Caco-2 (cell line): ENCODE results near the gene ASH1L. TPM values are rescaled to one million over a fixed set of nuclear protein-coding genes. Genes with fewer than 3 reads are reported as not detected.
"Not testable (repeated sequence)": the region's sequence is repeated elsewhere in the genome, so short reads cannot be mapped to it uniquely, and the experiment has no call there.

Experiments used
- BruUV-seq: library from RNA; stranded (reverse); fragments of 400-500 nt; replicated peaks from 2 replicates; lab custom pipeline; 2021; lab: Mats Ljungman, UMichigan
- CTCF ChIA-PET: fragments of 300-600 bp; sonication (Branson Sonifier 250); formaldehyde crosslinking; loops from one replicate; lab custom pipeline; 2022; ENCODE audit warnings: antibody characterized with exemption; lab: Charles Lee
- POLR2A ChIA-PET: fragments of 300-600 bp; sonication (Branson Sonifier 250); formaldehyde crosslinking; loops from one replicate; lab custom pipeline; 2022; ENCODE audit warnings: antibody characterized with exemption; lab: Charles Lee
- DNase-seq, 2 experiments: peaks; one replicate each; pipeline versions ENCODE4 v3.0.0 to v3.0.0-alpha.2; 2020 to 2022
- H3K27me3 ChIP-seq: replicated peaks from 2 replicates; pipeline ENCODE4 v1.6.0; 2011; ENCODE audit warnings: low read length; ENCODE audit not compliant: control insufficient read depth, insufficient read depth
- H3K36me3 ChIP-seq: 2 replicates; pipeline ENCODE4 v1.5.1; 2011; ENCODE audit warnings: low read length; ENCODE audit not compliant: control insufficient read depth, insufficient read depth
- H3K4me1 ChIP-seq: fragments of 250-450 bp; sonication (Bioruptor Pico); 2 replicates; pipeline ENCODE4 v1.5.1; 2020; ENCODE audit warnings: mild to moderate bottlenecking
- H3K4me3 ChIP-seq: 2 replicates; pipeline ENCODE4 v1.5.1; 2011; ENCODE audit warnings: low read depth, mild to moderate bottlenecking, control low read depth, low read length
- H3K9me3 ChIP-seq: fragments of 250-450 bp; sonication (Bioruptor Pico); 2 replicates; pipeline ENCODE4 v1.5.1; 2020; ENCODE audit warnings: mild to moderate bottlenecking, moderate library complexity
- H3K27ac Mint-ChIP-seq: one replicate; pipeline ENCODE4 v1.8.0; 2022; ENCODE audit warnings: mixed read lengths; ENCODE audit not compliant: unreplicated experiment
- H3K27me3 Mint-ChIP-seq: one replicate; pipeline ENCODE4 v1.8.0; 2022; ENCODE audit warnings: mixed read lengths; ENCODE audit not compliant: insufficient read depth, unreplicated experiment
- H3K36me3 Mint-ChIP-seq: one replicate; pipeline ENCODE4 v1.8.0; 2022; ENCODE audit warnings: mild to moderate bottlenecking, mixed read lengths; ENCODE audit not compliant: insufficient read depth, unreplicated experiment
- H3K4me1 Mint-ChIP-seq: one replicate; pipeline ENCODE4 v1.8.0; 2022; ENCODE audit warnings: low read depth, mixed read lengths; ENCODE audit not compliant: unreplicated experiment
- H3K4me3 Mint-ChIP-seq: one replicate; pipeline ENCODE4 v1.8.0; 2022; ENCODE audit warnings: mild to moderate bottlenecking, moderate library complexity, mixed read lengths; ENCODE audit not compliant: unreplicated experiment
- H3K9me3 Mint-ChIP-seq: one replicate; pipeline ENCODE4 v1.8.0; 2022; ENCODE audit warnings: mixed read lengths; ENCODE audit not compliant: unreplicated experiment
- intact Hi-C: fragments of 100-400 bp; cut with micrococcal nuclease; formaldehyde crosslinking; loops from one replicate; pipeline ENCODE4 v1.10.0; 2022; ENCODE audit not compliant: unreplicated experiment
- total RNA-seq: library from RNA; stranded (reverse); gene quantifications from 2 replicates; pipeline ENCODE4 v1.2.3, GENCODE V29; 2022
- TF ChIP-seq, protein P1 (sequence below), 2 experiments: fragments of 200-600 bp in 1 of 2; IDR thresholded peaks; 1 replicate in 1 of 2; 2 replicates in 1 of 2; pipeline versions ENCODE4 v1.5.1 to v1.8.0; 2011 to 2022; ENCODE audit warnings: antibody characterized with exemption in 1 of 2, control low read depth in 1 of 2, inconsistent platforms in 1 of 2, low read depth in 1 of 2, low read length in 1 of 2, mild to moderate bottlenecking in 1 of 2, moderate library complexity in 1 of 2; ENCODE audit not compliant: insufficient read depth in 1 of 2, severe bottlenecking in 1 of 2, unreplicated experiment in 1 of 2

The ASH1L gene
- total RNA-seq, 1 experiment from 2014 or later, result 39.4 TPM

DNA sequence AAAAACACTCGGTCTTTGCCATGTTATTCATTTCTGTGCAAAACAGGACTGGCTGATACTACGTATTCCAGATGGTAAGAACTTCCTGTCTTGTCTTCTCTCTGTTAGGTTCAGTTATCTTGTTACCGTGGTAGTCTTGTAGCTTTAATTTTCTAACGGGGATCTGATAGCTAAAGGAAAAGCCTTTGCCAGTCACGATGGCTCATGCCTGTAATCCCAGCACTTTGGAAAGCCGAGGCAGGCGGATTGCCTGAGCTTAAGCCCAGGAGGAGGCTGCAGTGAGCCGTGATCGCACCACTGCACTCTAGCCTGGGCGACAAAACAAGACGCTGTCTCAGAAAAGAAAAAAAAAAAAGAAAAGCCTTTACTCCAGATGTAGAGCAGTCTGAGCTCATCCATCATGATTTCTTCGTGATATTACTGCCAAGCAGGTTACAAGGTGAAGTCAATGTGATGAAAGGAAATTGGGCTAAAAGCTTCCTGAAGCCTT lies 36.3 kb upstream of the ASH1L start:
- H3K9me3 Mint-ChIP-seq, result no peaks in the 10 kb centered on the region
- Histone ChIP-seq H3K9me3 (no peaks in the 10 kb centered on the region), H3K36me3 (no peaks in the 10 kb centered on the region), H3K27me3 (no peaks in the 10 kb centered on the region), H3K4me3 (no peak overlapping the region), H3K4me1 (peaks cover 10% of the 10 kb centered on the region; the same call in 1 of the 2 replicates)
- H3K27ac Mint-ChIP-seq, result no peak overlapping the region
- no peaks in the 10 kb centered on the region for H3K36me3 Mint-ChIP-seq
- POLR2A ChIA-PET, result no interaction called here
- intact Hi-C loops, result loop anchor here (10.0 kb wide), 1 partner anchor 274 kb away; the partner anchor contains the start of gene RUSC1
- CTCF ChIA-PET, result interaction anchor here (0.7 kb wide), 1 partner anchor 50 kb away, joined by 3 read pairs; no protein-coding TSS in a partner anchor
- TF ChIP-seq, protein P1, sequence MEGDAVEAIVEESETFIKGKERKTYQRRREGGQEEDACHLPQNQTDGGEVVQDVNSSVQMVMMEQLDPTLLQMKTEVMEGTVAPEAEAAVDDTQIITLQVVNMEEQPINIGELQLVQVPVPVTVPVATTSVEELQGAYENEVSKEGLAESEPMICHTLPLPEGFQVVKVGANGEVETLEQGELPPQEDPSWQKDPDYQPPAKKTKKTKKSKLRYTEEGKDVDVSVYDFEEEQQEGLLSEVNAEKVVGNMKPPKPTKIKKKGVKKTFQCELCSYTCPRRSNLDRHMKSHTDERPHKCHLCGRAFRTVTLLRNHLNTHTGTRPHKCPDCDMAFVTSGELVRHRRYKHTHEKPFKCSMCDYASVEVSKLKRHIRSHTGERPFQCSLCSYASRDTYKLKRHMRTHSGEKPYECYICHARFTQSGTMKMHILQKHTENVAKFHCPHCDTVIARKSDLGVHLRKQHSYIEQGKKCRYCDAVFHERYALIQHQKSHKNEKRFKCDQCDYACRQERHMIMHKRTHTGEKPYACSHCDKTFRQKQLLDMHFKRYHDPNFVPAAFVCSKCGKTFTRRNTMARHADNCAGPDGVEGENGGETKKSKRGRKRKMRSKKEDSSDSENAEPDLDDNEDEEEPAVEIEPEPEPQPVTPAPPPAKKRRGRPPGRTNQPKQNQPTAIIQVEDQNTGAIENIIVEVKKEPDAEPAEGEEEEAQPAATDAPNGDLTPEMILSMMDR (IDR thresholded peaks at IDR 0.05; ENCODE audit: insufficient read depth in 1 of 2, low read depth in 1 of 2, low read length in 1 of 2, severe bottlenecking in 1 of 2, unreplicated experiment in 1 of 2), result no peak
- DNase-seq, result no peak
- no peaks in the 10 kb centered on the region for H3K27me3 Mint-ChIP-seq
- BruUV-seq, result no TSS peak
- H3K4me3 Mint-ChIP-seq, result no peak overlapping the region
- no peaks in the 10 kb centered on the region for H3K4me1 Mint-ChIP-seq

DNA sequence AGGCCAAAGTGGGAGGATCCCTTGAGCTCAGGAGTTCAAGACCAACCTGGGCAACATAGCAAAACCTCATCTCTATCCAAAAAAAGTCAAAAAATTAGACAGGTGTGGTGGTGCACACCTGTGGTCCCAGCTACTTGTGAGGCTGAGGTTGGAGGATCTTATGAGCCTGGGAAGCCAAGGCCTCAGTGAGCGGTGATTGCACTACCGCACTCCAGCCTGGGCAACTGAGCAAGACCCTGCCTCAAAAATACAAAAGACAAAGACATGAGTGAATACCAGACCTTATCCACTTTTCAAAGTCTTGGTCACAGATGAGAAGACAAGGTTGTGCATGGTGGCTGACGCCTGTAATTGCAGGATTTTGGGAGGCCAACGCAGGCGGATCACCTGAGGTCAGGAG lies 34.3 kb upstream of the ASH1L start:
- POLR2A ChIA-PET, result no interaction called here
- no peaks in the 10 kb centered on the region for H3K36me3 ChIP-seq
- Mint-ChIP-seq H3K9me3 (no peaks in the 10 kb centered on the region), H3K4me1 (no peaks in the 10 kb centered on the region), H3K36me3 (no peaks in the 10 kb centered on the region), H3K27ac (no peak overlapping the region), H3K27me3 (no peaks in the 10 kb centered on the region), H3K4me3 (no peak overlapping the region)
- intact Hi-C loops, result loop anchor here (10.0 kb wide), 1 partner anchor 272 kb away; the partner anchor contains the start of gene RUSC1
- CTCF ChIA-PET, result no interaction called here
- H3K4me3 ChIP-seq, result no peak overlapping the region
- no TSS peak for BruUV-seq
- H3K9me3 ChIP-seq, result no peaks in the 10 kb centered on the region
- H3K4me1 ChIP-seq, result peaks cover 10% of the 10 kb centered on the region; the same call in 1 of the 2 replicates
- no peak for DNase-seq
- no peaks in the 10 kb centered on the region for H3K27me3 ChIP-seq
- TF ChIP-seq, protein P1 (IDR thresholded peaks at IDR 0.05; ENCODE audit: insufficient read depth in 1 of 2, low read depth in 1 of 2, low read length in 1 of 2, severe bottlenecking in 1 of 2, unreplicated experiment in 1 of 2), result no peak

DNA sequence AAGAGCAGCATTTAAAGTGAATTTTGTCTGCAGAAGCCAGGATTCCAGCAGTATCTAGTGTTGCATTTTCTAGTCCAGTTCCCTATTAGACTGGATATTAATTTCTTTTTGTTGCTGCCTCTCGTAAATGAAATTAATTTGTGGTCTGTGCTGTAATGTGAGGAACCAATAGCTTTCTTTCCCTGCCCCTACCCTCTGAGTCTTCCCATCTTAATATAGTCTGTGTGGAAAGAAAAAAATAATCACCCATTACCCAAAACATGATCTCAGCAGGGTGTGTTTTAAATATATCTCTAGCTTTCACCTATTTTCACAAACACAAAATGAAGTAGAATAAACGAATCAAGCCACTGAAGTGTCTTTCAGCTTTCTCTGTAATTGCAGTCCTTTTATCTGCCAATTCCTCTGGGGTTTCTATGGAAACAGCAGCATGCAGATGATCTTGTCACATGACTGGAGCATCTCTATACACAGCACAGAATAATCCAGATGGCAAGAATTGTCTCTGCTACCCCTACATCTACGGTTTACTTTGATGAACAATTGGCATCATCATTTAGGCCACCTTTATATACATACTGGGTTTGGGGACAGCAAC lies 33.4 kb upstream of the ASH1L start:
- H3K9me3 ChIP-seq, H3K4me1 ChIP-seq, H3K9me3 Mint-ChIP-seq, DNase-seq, H3K36me3 ChIP-seq, H3K27me3 ChIP-seq, H3K4me3 ChIP-seq, H3K27ac Mint-ChIP-seq, H3K27me3 Mint-ChIP-seq, H3K4me1 Mint-ChIP-seq, CTCF ChIA-PET, H3K36me3 Mint-ChIP-seq, H3K4me3 Mint-ChIP-seq, POLR2A ChIA-PET, BruUV-seq: not testable (repeated sequence)
- intact Hi-C loops, result loop anchor here (10.0 kb wide), 1 partner anchor 271 kb away; the partner anchor contains the start of gene RUSC1
